Measurements from ENCODE around the gene CFDP1. TPM values are rescaled to one million over a fixed set of nuclear protein-coding genes. Genes with fewer than 3 reads are reported as not detected.
A peak's percentile ranks its signal among the peaks of the same experiment; 100 is the strongest.

CFDP1 gene
- total and polyA plus RNA-seq, 2 of the 13 experiments (the other 11 are each of a cell fraction or from before 2014, with no cell fraction given): 78.6 to 153 TPM

DNA sequence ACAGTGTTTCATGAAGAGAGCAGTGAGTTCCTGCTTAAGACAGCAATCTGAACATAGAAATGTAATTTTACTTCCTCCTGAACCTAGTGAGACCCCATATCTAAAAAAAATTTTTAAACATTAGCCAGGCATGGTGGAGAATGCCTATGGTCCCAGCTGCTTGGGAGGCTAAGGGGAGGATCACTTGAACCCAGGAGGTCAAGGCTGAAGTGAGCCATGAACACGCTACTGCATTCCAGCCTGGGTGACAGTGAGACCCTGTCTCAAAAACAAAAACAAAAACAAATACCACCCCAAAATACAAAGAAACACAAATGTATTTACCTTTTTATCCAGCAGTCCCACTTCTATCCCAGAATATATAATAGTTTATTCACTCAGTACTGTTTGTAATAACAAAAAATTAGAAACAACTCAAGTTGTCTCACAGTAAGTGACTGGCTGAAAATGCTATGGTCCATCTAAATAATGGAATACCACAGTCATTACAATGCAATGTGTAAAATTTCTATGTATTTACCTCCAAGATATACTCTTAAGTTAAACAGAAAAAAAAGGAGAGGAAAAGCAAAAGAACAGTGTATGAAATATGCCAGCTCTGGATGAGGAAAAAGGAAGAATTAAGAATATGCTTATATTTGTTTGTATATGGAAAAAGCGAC lies 16.3 kb downstream of the CFDP1 start (continued):
- TF ChIP-seq, protein P1, sequence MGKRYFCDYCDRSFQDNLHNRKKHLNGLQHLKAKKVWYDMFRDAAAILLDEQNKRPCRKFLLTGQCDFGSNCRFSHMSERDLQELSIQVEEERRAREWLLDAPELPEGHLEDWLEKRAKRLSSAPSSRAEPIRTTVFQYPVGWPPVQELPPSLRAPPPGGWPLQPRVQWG (CRISPR knock-in tag; IDR thresholded peaks at IDR 0.05; ENCODE audit: borderline replicate concordance, low read depth): no peak
- TF ChIP-seq ONECUT2 (CRISPR knock-in tag; IDR thresholded peaks at IDR 0.05) (no peak), RARA (CRISPR knock-in tag; IDR thresholded peaks at IDR 0.05) (peak; percentile 56)

GRCh38 chr16:75415169-75415905 lies 18.0 kb downstream of the CFDP1 start:
- Histone ChIP-seq H2AFZ (ENCODE audit: low read length) (no peak overlapping the region), H3K27ac (ENCODE audit: extremely low read length, insufficient read depth, low read length) (no peak overlapping the region), H3K27me3 (ENCODE audit: control insufficient read depth in 1 of 2, insufficient read depth in 2 of 2, low read length in 2 of 2) (no peaks in the 10 kb centered on the region), H3K36me3 (replicated peaks in 1 of 2; ENCODE audit: control insufficient read depth in 1 of 2, insufficient read depth in 2 of 2, low read length in 2 of 2) (peaks cover 15 to 34% of the 10 kb centered on the region in 2 experiments), H3K9ac (ENCODE audit: insufficient read depth, low read depth, low read length) (no peak overlapping the region), H3K4me2 (ENCODE audit: low read depth, low read length) (no peak overlapping the region), H3K4me1 (ENCODE audit: insufficient read depth, low read length) (peaks cover 38% of the 10 kb centered on the region), H3K79me2 (ENCODE audit: insufficient read depth, low read length) (peaks cover 65% of the 10 kb centered on the region), H3K4me3 (replicated peaks in 1 of 3; ENCODE audit: insufficient read depth in 1 of 3, low read depth in 2 of 3, low read length in 3 of 3) (no peak overlapping the region), H4K20me1 (ENCODE audit: insufficient read depth, low read length) (peaks cover 14% of the 10 kb centered on the region; the same call in 1 of the 2 replicates), H3K9me3 (ENCODE audit: low read length) (no peaks in the 10 kb centered on the region)
- ATAC-seq (no peak), DNase-seq (ENCODE audit: low spot score) (no peak), FAIRE-seq (no peak)
- ChIA-PET POLR2A (interaction anchor here (0.9 to 1.7 kb wide), 2 partner anchors 19 to 102 kb away, joined by 3 to 5 read pairs; partner anchors contain the start of gene CFDP1), CTCF (ENCODE audit: low intra/inter-chr PET ratio, low total read pairs) (no interaction called here)
- WGBS (ENCODE audit: low lambda C conversion rate): 85% methylated on average over 4 of the region's 4 CpGs
- no peak for TF ChIP-seq JARID2 (CRISPR knock-in tag; IDR thresholded peaks at IDR 0.05; ENCODE audit: insufficient replicate concordance)
- TF ChIP-seq BORCS8-MEF2B (CRISPR knock-in tag; IDR thresholded peaks at IDR 0.05): no peak
- no peak for TF ChIP-seq PAWR (CRISPR knock-in tag; IDR thresholded peaks at IDR 0.05; ENCODE audit: borderline replicate concordance)
- no peak for TF ChIP-seq SIX1 (CRISPR knock-in tag; IDR thresholded peaks at IDR 0.05; ENCODE audit: borderline replicate concordance)
- no peak for TF ChIP-seq HOXD1 (CRISPR knock-in tag; IDR thresholded peaks at IDR 0.05)
- no peak for TF ChIP-seq KDM4B (CRISPR knock-in tag; IDR thresholded peaks at IDR 0.05)
- no peak for TF ChIP-seq NBN (conservative IDR thresholded peaks at IDR 0.05)
- TF ChIP-seq PHB2 (IDR thresholded peaks at IDR 0.05; ENCODE audit: partially characterized antibody): no peak
- intact Hi-C loops (cut with micrococcal nuclease; ENCODE audit: unreplicated experiment) (no loop called here), in situ Hi-C loops (cut with HindIII; ENCODE audit: extremely low pct_ligation_motif_present, low pct_unique_long_range_greater_than_20kb) (no loop called here)
- no TSS peak for BruUV-seq (replicated peaks)

All from HepG2 (cell line).